ENCODE results near the gene RRM1. TPM values are rescaled to one million over a fixed set of nuclear protein-coding genes. Genes with fewer than 3 reads are reported as not detected.

RRM1 gene
- total and polyA plus RNA-seq, 8 donors = 16.6 to 100 (median 25.7) TPM

DNA sequence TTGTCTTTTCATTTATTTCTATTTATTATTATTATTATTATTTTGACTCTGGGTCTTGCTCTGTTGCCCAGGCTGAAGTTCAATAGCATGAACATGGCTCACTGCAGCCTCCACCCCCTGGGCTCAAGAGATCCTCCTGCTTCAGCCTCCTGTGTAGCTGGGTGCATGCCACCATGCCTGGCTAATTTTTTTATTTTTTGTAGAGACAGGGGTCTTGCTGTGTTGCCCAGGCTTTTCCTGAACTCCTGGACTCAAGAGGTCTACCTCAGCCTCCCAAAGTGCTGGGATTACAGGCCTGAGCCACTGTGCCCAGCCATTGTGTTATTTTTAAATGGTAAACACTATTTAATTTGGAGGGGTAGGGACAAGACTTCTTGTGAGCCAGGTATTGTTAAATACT, 23.3 kb upstream of the RRM1 start:
- H3K4me3 ChIP-seq = no peak overlapping the region
- H3K9me3 ChIP-seq = no peaks in the 10 kb centered on the region
- intact Hi-C loops (cut with DNase I; ENCODE audit: low total_unique reads) = loop anchor here (5.0 kb wide), 1 partner anchor 219 kb away; no protein-coding TSS in a partner anchor
- peaks cover 0 to 27% (median 21%) of the 10 kb centered on the region in 4 donors for H3K36me3 ChIP-seq
- H3K4me1 ChIP-seq = peaks cover 0 to 48% (median 23%) of the 10 kb centered on the region in 4 donors
- H3K27ac ChIP-seq = peak overlapping the region in 1 of 5 donors; percentile 16
- H3K27me3 ChIP-seq = no peaks in the 10 kb centered on the region
- TF ChIP-seq, protein P1, sequence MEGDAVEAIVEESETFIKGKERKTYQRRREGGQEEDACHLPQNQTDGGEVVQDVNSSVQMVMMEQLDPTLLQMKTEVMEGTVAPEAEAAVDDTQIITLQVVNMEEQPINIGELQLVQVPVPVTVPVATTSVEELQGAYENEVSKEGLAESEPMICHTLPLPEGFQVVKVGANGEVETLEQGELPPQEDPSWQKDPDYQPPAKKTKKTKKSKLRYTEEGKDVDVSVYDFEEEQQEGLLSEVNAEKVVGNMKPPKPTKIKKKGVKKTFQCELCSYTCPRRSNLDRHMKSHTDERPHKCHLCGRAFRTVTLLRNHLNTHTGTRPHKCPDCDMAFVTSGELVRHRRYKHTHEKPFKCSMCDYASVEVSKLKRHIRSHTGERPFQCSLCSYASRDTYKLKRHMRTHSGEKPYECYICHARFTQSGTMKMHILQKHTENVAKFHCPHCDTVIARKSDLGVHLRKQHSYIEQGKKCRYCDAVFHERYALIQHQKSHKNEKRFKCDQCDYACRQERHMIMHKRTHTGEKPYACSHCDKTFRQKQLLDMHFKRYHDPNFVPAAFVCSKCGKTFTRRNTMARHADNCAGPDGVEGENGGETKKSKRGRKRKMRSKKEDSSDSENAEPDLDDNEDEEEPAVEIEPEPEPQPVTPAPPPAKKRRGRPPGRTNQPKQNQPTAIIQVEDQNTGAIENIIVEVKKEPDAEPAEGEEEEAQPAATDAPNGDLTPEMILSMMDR (IDR thresholded peaks at IDR 0.05) = no peak
- no peak for TF ChIP-seq EP300 (IDR thresholded peaks at IDR 0.05)
- no peak for TF ChIP-seq POLR2AphosphoS5 (IDR thresholded peaks at IDR 0.05)
- no peak for TF ChIP-seq POLR2A (IDR thresholded peaks at IDR 0.05)
- no peak for DNase-seq

DNA sequence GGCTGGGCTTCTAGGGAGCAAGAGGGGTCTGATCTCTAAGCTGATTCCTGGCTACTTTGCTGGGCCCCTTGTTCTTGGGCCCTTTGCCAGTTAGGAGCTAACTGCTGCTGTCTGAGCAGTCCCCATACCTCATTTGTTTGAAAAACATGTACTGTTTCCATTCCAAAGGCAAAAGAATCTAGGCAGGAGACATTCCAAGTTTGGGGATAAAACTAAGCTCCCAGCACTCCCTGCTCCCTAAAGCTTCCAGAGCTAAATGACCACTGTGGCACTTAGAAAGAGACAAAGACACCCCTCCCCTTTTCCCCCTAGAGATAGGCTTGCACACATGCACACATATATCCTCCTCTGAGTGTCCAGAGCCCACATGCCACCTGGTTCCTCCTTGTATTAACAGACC, 22.7 kb upstream of the RRM1 start:
- Histone ChIP-seq H3K4me1 (peaks cover 0 to 44% (median 21%) of the 10 kb centered on the region in 4 donors), H3K9me3 (no peaks in the 10 kb centered on the region), H3K36me3 (peaks cover 0 to 27% (median 21%) of the 10 kb centered on the region in 4 donors), H3K27me3 (no peaks in the 10 kb centered on the region), H3K27ac (peak overlapping the region in 2 of 5 donors; percentile 9 to 28), H3K4me3 (no peak overlapping the region)
- intact Hi-C loops (cut with DNase I; ENCODE audit: low total_unique reads) = loop anchor here (5.0 kb wide), 1 partner anchor 220 kb away; no protein-coding TSS in a partner anchor
- DNase-seq = peak in 1 of 2 donors; percentile 35
- no peak for TF ChIP-seq POLR2A (IDR thresholded peaks at IDR 0.05)
- no peak for TF ChIP-seq EP300 (IDR thresholded peaks at IDR 0.05)
- TF ChIP-seq, protein P1 (IDR thresholded peaks at IDR 0.05) = no peak
- no peak for TF ChIP-seq POLR2AphosphoS5 (IDR thresholded peaks at IDR 0.05)

DNA sequence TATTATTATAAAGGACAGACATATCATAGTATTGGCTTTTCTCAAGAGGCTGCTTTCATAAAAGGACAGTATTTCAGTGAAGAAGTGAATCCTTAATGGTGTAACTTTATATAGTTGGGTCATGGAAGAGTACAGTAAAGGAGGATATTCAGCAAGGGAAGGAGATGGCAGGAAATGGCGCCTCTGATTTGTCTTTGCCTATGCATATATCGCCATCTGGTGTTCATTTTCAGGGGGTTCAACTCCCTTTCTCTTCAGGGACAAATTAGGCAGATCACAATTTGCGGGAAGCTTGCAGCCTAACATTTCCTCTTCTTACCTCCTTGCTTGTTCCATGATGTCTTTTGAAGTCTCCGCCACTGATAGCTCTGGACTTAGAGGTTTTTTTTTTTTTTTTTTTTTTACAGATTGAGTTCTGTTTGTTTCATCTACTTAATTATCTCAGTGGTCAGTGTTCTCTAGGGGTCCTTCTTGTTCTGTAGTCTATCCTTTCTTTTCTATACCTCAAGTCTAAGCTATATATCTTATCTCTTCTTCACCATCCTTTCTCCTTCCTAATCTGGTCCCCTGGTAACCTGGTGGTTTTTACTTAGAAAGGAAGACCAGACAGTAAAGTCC, 21.8 kb upstream of the RRM1 start:
- Histone ChIP-seq H3K4me3 (no peak overlapping the region), H3K27me3 (no peaks in the 10 kb centered on the region), H3K4me1 (peaks cover 0 to 44% (median 21%) of the 10 kb centered on the region in 4 donors), H3K36me3 (peaks cover 0 to 27% (median 21%) of the 10 kb centered on the region in 4 donors), H3K9me3 (no peaks in the 10 kb centered on the region), H3K27ac (peak overlapping the region in 1 of 5 donors; percentile 9)
- peak; percentile 58 to 93 for DNase-seq
- intact Hi-C loops (cut with DNase I; ENCODE audit: low total_unique reads) = loop anchor here (5.0 kb wide), 1 partner anchor 220 kb away; no protein-coding TSS in a partner anchor
- 6 to 7% (median 6%) methylated on average over 4 of the region's 4 CpGs for WGBS, 5 donors
- TF ChIP-seq POLR2AphosphoS5 (IDR thresholded peaks at IDR 0.05) (peak in 1 of 3 donors; percentile 84), EP300 (IDR thresholded peaks at IDR 0.05) (no peak), POLR2A (IDR thresholded peaks at IDR 0.05) (no peak)
- TF ChIP-seq, protein P1 (IDR thresholded peaks at IDR 0.05) = peak in 5 of 7 experiments; percentile 57 to 93 (median 82)

DNA sequence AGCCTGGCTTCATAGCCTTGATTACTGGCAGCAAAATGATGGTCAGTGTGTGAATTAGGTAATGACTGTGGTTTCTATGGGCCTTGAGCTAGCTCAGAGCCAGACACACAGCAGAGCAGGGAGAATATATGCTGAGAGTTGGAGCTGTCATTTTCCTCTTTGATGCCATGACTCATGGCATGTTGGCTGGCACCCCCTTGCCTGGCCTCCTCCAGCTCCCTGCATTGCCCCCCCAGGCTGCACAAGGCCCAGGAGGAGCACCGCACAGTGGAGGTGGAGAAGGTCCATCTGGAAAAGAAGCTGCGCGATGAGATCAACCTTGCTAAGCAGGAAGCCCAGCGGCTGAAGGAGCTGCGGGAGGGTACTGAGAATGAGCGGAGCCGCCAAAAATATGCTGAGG, 20.3 kb upstream of the RRM1 start:
- H3K9me3 ChIP-seq = no peaks in the 10 kb centered on the region
- no peaks in the 10 kb centered on the region for H3K27me3 ChIP-seq
- peaks cover 0 to 34% (median 13%) of the 10 kb centered on the region in 4 donors for H3K4me1 ChIP-seq
- no peak overlapping the region for H3K4me3 ChIP-seq
- intact Hi-C loops (cut with DNase I; ENCODE audit: low total_unique reads) = loop anchor here (5.0 kb wide), 1 partner anchor 222 kb away; no protein-coding TSS in a partner anchor
- TF ChIP-seq POLR2A (IDR thresholded peaks at IDR 0.05) (no peak), POLR2AphosphoS5 (IDR thresholded peaks at IDR 0.05) (no peak), EP300 (IDR thresholded peaks at IDR 0.05) (no peak)
- TF ChIP-seq, protein P1 (IDR thresholded peaks at IDR 0.05) = no peak
- H3K27ac ChIP-seq = no peak overlapping the region
- 93 to 96% (median 95%) methylated on average over 7 of the region's 7 CpGs for WGBS, 5 donors
- peaks cover 0 to 27% (median 23%) of the 10 kb centered on the region in 4 donors for H3K36me3 ChIP-seq
- DNase-seq = no peak

Measured in stomach (tissue), 9 donors.